ENCODE data around the gene MREG. TPM values are rescaled to one million over a fixed set of nuclear protein-coding genes. Genes with fewer than 3 reads are reported as not detected.

Gene MREG
- total and polyA plus RNA-seq, 10 of the 15 experiments (the other 5 are each of a cell fraction or from before 2014, with no cell fraction given), result 6.9 to 45.0 (median 28.5) TPM

DNA sequence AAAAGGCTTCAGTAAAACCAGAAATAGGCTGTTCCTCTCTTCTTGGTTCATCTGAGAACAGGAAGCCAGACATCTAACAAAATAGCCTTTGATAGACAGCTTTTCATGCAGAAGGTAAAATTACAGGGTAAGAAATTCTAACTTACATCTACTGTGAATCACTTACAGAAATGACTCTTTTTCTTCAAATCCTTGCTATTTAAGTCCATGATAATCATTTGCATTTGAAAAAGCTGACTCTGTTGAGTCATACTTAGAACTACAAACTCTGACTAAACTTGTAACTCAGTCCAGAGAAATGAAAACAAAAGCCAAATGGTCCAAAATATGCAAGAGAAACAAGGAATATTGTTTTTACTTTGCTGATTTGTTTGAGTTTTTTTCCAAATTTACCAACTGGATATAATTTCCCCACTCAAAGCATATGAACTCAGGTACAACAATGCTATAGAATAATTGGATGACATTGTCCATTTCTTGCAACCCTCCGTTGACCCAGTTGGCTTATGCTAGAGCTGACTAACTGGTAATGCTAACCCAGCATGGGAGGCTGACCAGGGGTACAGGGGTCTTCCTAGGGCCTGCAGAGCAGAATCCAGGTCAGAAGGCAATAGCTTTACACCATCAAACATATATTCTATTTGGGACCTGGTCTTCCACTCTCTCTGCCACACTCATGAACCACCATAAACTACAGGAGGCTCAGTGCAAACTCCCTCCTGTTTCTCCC is 18.8 kb upstream of the MREG start (continued):
- TF ChIP-seq NR2C2 (IDR thresholded peaks at IDR 0.05; ENCODE audit: borderline replicate concordance, control insufficient read depth, insufficient read length, low read depth) (no peak), BHLHE40 (IDR thresholded peaks at IDR 0.05; ENCODE audit: borderline replicate concordance in 1 of 2, low read depth in 2 of 2, low read length in 1 of 2) (peak in 1 of 2 experiments; percentile 38; a peak in 1 of 4 replicates), USF2 (IDR thresholded peaks at IDR 0.05; ENCODE audit: borderline replicate concordance, low read depth, low read length) (no peak), ATF7 (IDR thresholded peaks at IDR 0.05; ENCODE audit: low read depth) (peak; percentile 73), BCL3 (IDR thresholded peaks at IDR 0.05; ENCODE audit: borderline replicate concordance, insufficient read depth, low read depth, low read length, poor library complexity, severe bottlenecking) (peak; percentile 48), WRNIP1 (IDR thresholded peaks at IDR 0.05; ENCODE audit: borderline replicate concordance, low read depth, low read length) (no peak), ZNF384 (IDR thresholded peaks at IDR 0.05; ENCODE audit: borderline replicate concordance, low read depth, low read length) (no peak), PML (IDR thresholded peaks at IDR 0.05; ENCODE audit: low read length) (peak; percentile 72), JUNB (IDR thresholded peaks at IDR 0.05) (peak; percentile 98), SREBF1 (IDR thresholded peaks at IDR 0.05; ENCODE audit: low read length) (no peak), NR2C1 (IDR thresholded peaks at IDR 0.05) (no peak), NFXL1 (IDR thresholded peaks at IDR 0.05; ENCODE audit: borderline replicate concordance) (no peak), CBX3 (IDR thresholded peaks at IDR 0.05; ENCODE audit: borderline replicate concordance, low read depth) (no peak), MXI1 (IDR thresholded peaks at IDR 0.05; ENCODE audit: low read depth, low read length) (no peak), ZNF217 (IDR thresholded peaks at IDR 0.05) (peak; percentile 57; the same call in 1 of the 2 replicates), PKNOX1 (IDR thresholded peaks at IDR 0.05) (peak; percentile 97)
- TF ChIP-seq, protein P1, sequence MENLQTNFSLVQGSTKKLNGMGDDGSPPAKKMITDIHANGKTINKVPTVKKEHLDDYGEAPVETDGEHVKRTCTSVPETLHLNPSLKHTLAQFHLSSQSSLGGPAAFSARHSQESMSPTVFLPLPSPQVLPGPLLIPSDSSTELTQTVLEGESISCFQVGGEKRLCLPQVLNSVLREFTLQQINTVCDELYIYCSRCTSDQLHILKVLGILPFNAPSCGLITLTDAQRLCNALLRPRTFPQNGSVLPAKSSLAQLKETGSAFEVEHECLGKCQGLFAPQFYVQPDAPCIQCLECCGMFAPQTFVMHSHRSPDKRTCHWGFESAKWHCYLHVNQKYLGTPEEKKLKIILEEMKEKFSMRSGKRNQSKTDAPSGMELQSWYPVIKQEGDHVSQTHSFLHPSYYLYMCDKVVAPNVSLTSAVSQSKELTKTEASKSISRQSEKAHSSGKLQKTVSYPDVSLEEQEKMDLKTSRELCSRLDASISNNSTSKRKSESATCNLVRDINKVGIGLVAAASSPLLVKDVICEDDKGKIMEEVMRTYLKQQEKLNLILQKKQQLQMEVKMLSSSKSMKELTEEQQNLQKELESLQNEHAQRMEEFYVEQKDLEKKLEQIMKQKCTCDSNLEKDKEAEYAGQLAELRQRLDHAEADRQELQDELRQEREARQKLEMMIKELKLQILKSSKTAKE (IDR thresholded peaks at IDR 0.05; ENCODE audit: low read depth, poor library complexity, severe bottlenecking), result peak; percentile 53
- TF ChIP-seq, protein P2, sequence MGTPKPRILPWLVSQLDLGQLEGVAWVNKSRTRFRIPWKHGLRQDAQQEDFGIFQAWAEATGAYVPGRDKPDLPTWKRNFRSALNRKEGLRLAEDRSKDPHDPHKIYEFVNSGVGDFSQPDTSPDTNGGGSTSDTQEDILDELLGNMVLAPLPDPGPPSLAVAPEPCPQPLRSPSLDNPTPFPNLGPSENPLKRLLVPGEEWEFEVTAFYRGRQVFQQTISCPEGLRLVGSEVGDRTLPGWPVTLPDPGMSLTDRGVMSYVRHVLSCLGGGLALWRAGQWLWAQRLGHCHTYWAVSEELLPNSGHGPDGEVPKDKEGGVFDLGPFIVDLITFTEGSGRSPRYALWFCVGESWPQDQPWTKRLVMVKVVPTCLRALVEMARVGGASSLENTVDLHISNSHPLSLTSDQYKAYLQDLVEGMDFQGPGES (IDR thresholded peaks at IDR 0.05), result no peak
- TF ChIP-seq, protein P3, sequence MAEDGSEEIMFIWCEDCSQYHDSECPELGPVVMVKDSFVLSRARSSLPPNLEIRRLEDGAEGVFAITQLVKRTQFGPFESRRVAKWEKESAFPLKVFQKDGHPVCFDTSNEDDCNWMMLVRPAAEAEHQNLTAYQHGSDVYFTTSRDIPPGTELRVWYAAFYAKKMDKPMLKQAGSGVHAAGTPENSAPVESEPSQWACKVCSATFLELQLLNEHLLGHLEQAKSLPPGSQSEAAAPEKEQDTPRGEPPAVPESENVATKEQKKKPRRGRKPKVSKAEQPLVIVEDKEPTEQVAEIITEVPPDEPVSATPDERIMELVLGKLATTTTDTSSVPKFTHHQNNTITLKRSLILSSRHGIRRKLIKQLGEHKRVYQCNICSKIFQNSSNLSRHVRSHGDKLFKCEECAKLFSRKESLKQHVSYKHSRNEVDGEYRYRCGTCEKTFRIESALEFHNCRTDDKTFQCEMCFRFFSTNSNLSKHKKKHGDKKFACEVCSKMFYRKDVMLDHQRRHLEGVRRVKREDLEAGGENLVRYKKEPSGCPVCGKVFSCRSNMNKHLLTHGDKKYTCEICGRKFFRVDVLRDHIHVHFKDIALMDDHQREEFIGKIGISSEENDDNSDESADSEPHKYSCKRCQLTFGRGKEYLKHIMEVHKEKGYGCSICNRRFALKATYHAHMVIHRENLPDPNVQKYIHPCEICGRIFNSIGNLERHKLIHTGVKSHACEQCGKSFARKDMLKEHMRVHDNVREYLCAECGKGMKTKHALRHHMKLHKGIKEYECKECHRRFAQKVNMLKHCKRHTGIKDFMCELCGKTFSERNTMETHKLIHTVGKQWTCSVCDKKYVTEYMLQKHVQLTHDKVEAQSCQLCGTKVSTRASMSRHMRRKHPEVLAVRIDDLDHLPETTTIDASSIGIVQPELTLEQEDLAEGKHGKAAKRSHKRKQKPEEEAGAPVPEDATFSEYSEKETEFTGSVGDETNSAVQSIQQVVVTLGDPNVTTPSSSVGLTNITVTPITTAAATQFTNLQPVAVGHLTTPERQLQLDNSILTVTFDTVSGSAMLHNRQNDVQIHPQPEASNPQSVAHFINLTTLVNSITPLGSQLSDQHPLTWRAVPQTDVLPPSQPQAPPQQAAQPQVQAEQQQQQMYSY (CRISPR knock-in tag; IDR thresholded peaks at IDR 0.05), result no peak
